Osteoblast (primary cell): ENCODE results near the gene AANAT. TPM values are rescaled to one million over a fixed set of nuclear protein-coding genes. Genes with fewer than 3 reads are reported as not detected.
"Not testable (repeated sequence)": the region's sequence is repeated elsewhere in the genome, so short reads cannot be mapped to it uniquely, and the experiment has no call there.

Experiments used
- DNase-seq: peaks from one replicate; pipeline ENCODE4 v3.0.0; 2011; ENCODE audit warnings: low spot score, mixed read lengths; ENCODE audit not compliant: insufficient read length; ENCODE audit errors: missing footprints
- H2AFZ ChIP-seq: 2 replicates; pipeline ENCODE4 v1.6.0; 2011; ENCODE audit warnings: mild to moderate bottlenecking, low read length
- H3K27ac ChIP-seq: 2 replicates; pipeline ENCODE4 v1.5.1; 2011; ENCODE audit warnings: mild to moderate bottlenecking, low read depth, low read length, moderate library complexity
- H3K27me3 ChIP-seq: 2 replicates; pipeline ENCODE4 v1.6.0; 2012; ENCODE audit warnings: mild to moderate bottlenecking, control low read depth, inconsistent platforms, low read length, moderate library complexity; ENCODE audit not compliant: insufficient read depth
- H3K36me3 ChIP-seq: 2 replicates; pipeline ENCODE4 v1.5.1; 2011; ENCODE audit warnings: mild to moderate bottlenecking, low read length, control low read depth, moderate library complexity; ENCODE audit not compliant: insufficient read depth
- H3K4me1 ChIP-seq: 2 replicates; pipeline ENCODE4 v1.5.1; 2011; ENCODE audit warnings: mild to moderate bottlenecking, low read length, control low read depth, moderate library complexity; ENCODE audit not compliant: insufficient read depth
- H3K4me2 ChIP-seq: 2 replicates; pipeline ENCODE4 v1.6.0; 2011; ENCODE audit warnings: mild to moderate bottlenecking, low read length; ENCODE audit not compliant: insufficient read depth
- H3K4me3 ChIP-seq: fragments of 200-600 bp; sonication (generic); 3 replicates; pipeline ENCODE4 v1.5.1; 2012; ENCODE audit warnings: mild to moderate bottlenecking, low read length, inconsistent platforms; ENCODE audit not compliant: insufficient read depth
- H3K79me2 ChIP-seq: 2 replicates; pipeline ENCODE4 v1.6.0; 2012; ENCODE audit warnings: mild to moderate bottlenecking, low read length, control low read depth, inconsistent platforms; ENCODE audit not compliant: insufficient read depth
- H3K9me3 ChIP-seq: 2 replicates; pipeline ENCODE4 v1.5.1; 2011; ENCODE audit warnings: low read depth, low read length, control low read depth
- H4K20me1 ChIP-seq: 2 replicates; pipeline ENCODE4 v1.6.0; 2012; ENCODE audit warnings: mild to moderate bottlenecking, low read length, control low read depth; ENCODE audit not compliant: insufficient read depth
- CTCF ChIP-seq: IDR thresholded peaks from 2 replicates; pipeline ENCODE4 v1.5.1; 2011; ENCODE audit warnings: mild to moderate bottlenecking, low read depth, low read length, moderate library complexity; ENCODE audit errors: extremely low read depth
- total RNA-seq: library from RNA; depleted of rRNA; stranded (reverse); fragments of >200 nt; gene quantifications from 2 replicates; pipeline ENCODE4 v1.2.3, GENCODE V29; 2012

The AANAT gene
- total RNA-seq, 1 donor = not detected

- Histone ChIP-seq H3K4me1 (peaks cover 25% of the 10 kb centered on the region), H3K9me3 (no peaks in the 10 kb centered on the region), H3K27me3 (no peaks in the 10 kb centered on the region), H3K27ac (no peak overlapping the region), H4K20me1 (no peaks in the 10 kb centered on the region), H3K36me3 (no peaks in the 10 kb centered on the region), H3K4me3 (no peak overlapping the region), H3K4me2 (no peak overlapping the region), H3K79me2 (peaks cover 9% of the 10 kb centered on the region), H2AFZ (no peak overlapping the region)
- no peak for TF ChIP-seq CTCF
- DNase-seq = no peak
These were observed 36.7 kb downstream of the AANAT start for GRCh38 chr17:76504117-76504516.

- Histone ChIP-seq H2AFZ (peak overlapping the region; percentile 92), H3K79me2 (no peaks in the 10 kb centered on the region), H3K4me2 (peak overlapping the region; percentile 49), H3K4me1 (peaks cover 10% of the 10 kb centered on the region), H3K27me3 (no peaks in the 10 kb centered on the region), H3K36me3 (no peaks in the 10 kb centered on the region), H4K20me1 (no peaks in the 10 kb centered on the region), H3K4me3 (no peak overlapping the region), H3K9me3 (no peaks in the 10 kb centered on the region), H3K27ac (peak overlapping the region; percentile 43)
- peak; percentile 83 for TF ChIP-seq CTCF
- peak; percentile 97 for DNase-seq
These were observed 39.3 kb downstream of the AANAT start for GRCh38 chr17:76506408-76507345.

GRCh38 chr17:76508472-76509063 lies 41.2 kb downstream of the AANAT start:
- H3K27me3 ChIP-seq, H4K20me1 ChIP-seq, H3K9me3 ChIP-seq, H3K4me2 ChIP-seq, H3K27ac ChIP-seq, H3K4me3 ChIP-seq, H3K79me2 ChIP-seq, H3K36me3 ChIP-seq, H2AFZ ChIP-seq, H3K4me1 ChIP-seq: not testable (repeated sequence)
- DNase-seq = peak; percentile 47

- Histone ChIP-seq H3K36me3 (no peaks in the 10 kb centered on the region), H3K4me2 (no peak overlapping the region), H3K27ac (no peak overlapping the region), H2AFZ (peak overlapping the region; percentile 47), H3K27me3 (no peaks in the 10 kb centered on the region), H3K4me3 (no peak overlapping the region), H3K4me1 (peaks cover 16% of the 10 kb centered on the region), H3K9me3 (no peaks in the 10 kb centered on the region), H3K79me2 (no peaks in the 10 kb centered on the region), H4K20me1 (no peaks in the 10 kb centered on the region)
- DNase-seq = peak; percentile 11
- TF ChIP-seq CTCF = no peak
These were observed 43.4 kb downstream of the AANAT start for GRCh38 chr17:76510831-76511244.
